Measurements from ENCODE around the gene NFYC. TPM values are rescaled to one million over a fixed set of nuclear protein-coding genes. Genes with fewer than 3 reads are reported as not detected.

NFYC gene
- polyA plus RNA-seq, 1 of the 3 experiments (the other 2 are of a cell fraction), result 72.4 TPM

GRCh38 chr1:40803902-40804301 lies 112.4 kb downstream of the NFYC start:
- H2AFZ ChIP-seq (ENCODE audit: low read depth), result no peak overlapping the region
- DNase-seq, result no peak
- no peaks in the 10 kb centered on the region for H3K9me2 ChIP-seq
- no peak for TF ChIP-seq ZBTB33 (IDR thresholded peaks at IDR 0.05; ENCODE audit: borderline replicate concordance, low read depth)
- no peak for TF ChIP-seq SMC3 (IDR thresholded peaks at IDR 0.05; ENCODE audit: low read depth, low read length)
- TF ChIP-seq REST (IDR thresholded peaks at IDR 0.05; ENCODE audit: low read depth, low read length), result no peak
- no peaks in the 10 kb centered on the region for H4K20me1 ChIP-seq (ENCODE audit: insufficient read depth)
- peaks cover 3% of the 10 kb centered on the region for H3F3A ChIP-seq (replicated peaks; ENCODE audit: insufficient read depth)
- no peak overlapping the region for H3K27ac ChIP-seq (ENCODE audit: low read depth in 2 of 2, low read length in 1 of 2)
- H3K9ac ChIP-seq, result no peak overlapping the region
- no peaks in the 10 kb centered on the region for H3K27me3 ChIP-seq (ENCODE audit: insufficient read depth)
- H3K9me3 ChIP-seq, result no peaks in the 10 kb centered on the region
- no peaks in the 10 kb centered on the region for H3K36me3 ChIP-seq (replicated peaks in 1 of 2; ENCODE audit: control insufficient read depth in 1 of 2, insufficient read depth in 2 of 2, low read length in 1 of 2)
- H3K4me3 ChIP-seq (ENCODE audit: low read depth in 2 of 2, low read length in 1 of 2), result no peak overlapping the region
- H3K4me1 ChIP-seq (ENCODE audit: control insufficient read depth in 1 of 2, insufficient read depth in 2 of 2, low read depth in 1 of 2, low read length in 1 of 2), result peaks cover 0 to 22% of the 10 kb centered on the region in 2 experiments; a peak in 1 of 4 replicates
- ChIA-PET POLR2A (no interaction called here), CTCF (interaction anchor here (0.8 to 1.6 kb wide), 3 partner anchors 30 to 46 kb away, joined by 3 to 7 read pairs (median 4); no protein-coding TSS in a partner anchor)
- WGBS (ENCODE audit: low lambda C conversion rate), result 93% methylated on average over 2 of the region's 2 CpGs
- no peak overlapping the region for H3K4me2 ChIP-seq
- H3K79me2 ChIP-seq (ENCODE audit: insufficient read depth), result no peaks in the 10 kb centered on the region

- CTCF ChIA-PET, result interaction anchor here (2.1 kb wide), 1 partner anchor 32 kb away, joined by 7 read pairs; no protein-coding TSS in a partner anchor
- Histone ChIP-seq H3K9me3 (no peaks in the 10 kb centered on the region), H4K20me1 (ENCODE audit: insufficient read depth) (no peaks in the 10 kb centered on the region), H3K27me3 (ENCODE audit: insufficient read depth) (no peaks in the 10 kb centered on the region; the same call in 1 of the 2 replicates), H3K4me3 (ENCODE audit: low read depth in 2 of 2, low read length in 1 of 2) (no peak overlapping the region), H3F3A (replicated peaks; ENCODE audit: insufficient read depth) (peaks cover 3% of the 10 kb centered on the region), H3K36me3 (replicated peaks in 1 of 2; ENCODE audit: control insufficient read depth in 1 of 2, insufficient read depth in 2 of 2, low read length in 1 of 2) (no peaks in the 10 kb centered on the region), H3K9me2 (no peaks in the 10 kb centered on the region), H3K4me1 (ENCODE audit: control insufficient read depth in 1 of 2, insufficient read depth in 2 of 2, low read depth in 1 of 2, low read length in 1 of 2) (peaks cover 0 to 10% of the 10 kb centered on the region in 2 experiments; a peak in 1 of 4 replicates), H3K4me2 (no peak overlapping the region), H3K79me2 (ENCODE audit: insufficient read depth) (no peaks in the 10 kb centered on the region), H2AFZ (ENCODE audit: low read depth) (no peak overlapping the region), H3K27ac (ENCODE audit: low read depth in 2 of 2, low read length in 1 of 2) (no peak overlapping the region), H3K9ac (no peak overlapping the region)
- POLR2A ChIA-PET, result no interaction called here
- TF ChIP-seq TAF1 (IDR thresholded peaks at IDR 0.05; ENCODE audit: borderline replicate concordance, low read depth, low read length), result no peak
- no peak for TF ChIP-seq SIN3A (IDR thresholded peaks at IDR 0.05; ENCODE audit: borderline replicate concordance, low read depth, low read length)
- TF ChIP-seq JUND (IDR thresholded peaks at IDR 0.05), result no peak
- TF ChIP-seq GABPA (IDR thresholded peaks at IDR 0.05; ENCODE audit: low read depth), result no peak
- TF ChIP-seq SMC3 (IDR thresholded peaks at IDR 0.05; ENCODE audit: low read depth, low read length), result no peak
- TF ChIP-seq MXI1 (IDR thresholded peaks at IDR 0.05; ENCODE audit: low read depth, low read length), result no peak
- no peak for TF ChIP-seq REST (IDR thresholded peaks at IDR 0.05; ENCODE audit: low read depth, low read length)
- TF ChIP-seq MEF2A (IDR thresholded peaks at IDR 0.05; ENCODE audit: borderline replicate concordance, low read depth), result no peak
- WGBS (ENCODE audit: low lambda C conversion rate), result 52% methylated on average over 3 of the region's 3 CpGs
- DNase-seq, result no peak
Observed at GRCh38 chr1:40806240-40806639, 114.7 kb downstream of the NFYC start.

Measured in SK-N-SH (cell line).